Measurements from ENCODE around the gene NECTIN1. TPM values are rescaled to one million over a fixed set of nuclear protein-coding genes. Genes with fewer than 3 reads are reported as not detected.

Gene NECTIN1
- total and polyA plus RNA-seq, 4 donors, result 4.7 to 18.3 (median 7.3) TPM

DNA sequence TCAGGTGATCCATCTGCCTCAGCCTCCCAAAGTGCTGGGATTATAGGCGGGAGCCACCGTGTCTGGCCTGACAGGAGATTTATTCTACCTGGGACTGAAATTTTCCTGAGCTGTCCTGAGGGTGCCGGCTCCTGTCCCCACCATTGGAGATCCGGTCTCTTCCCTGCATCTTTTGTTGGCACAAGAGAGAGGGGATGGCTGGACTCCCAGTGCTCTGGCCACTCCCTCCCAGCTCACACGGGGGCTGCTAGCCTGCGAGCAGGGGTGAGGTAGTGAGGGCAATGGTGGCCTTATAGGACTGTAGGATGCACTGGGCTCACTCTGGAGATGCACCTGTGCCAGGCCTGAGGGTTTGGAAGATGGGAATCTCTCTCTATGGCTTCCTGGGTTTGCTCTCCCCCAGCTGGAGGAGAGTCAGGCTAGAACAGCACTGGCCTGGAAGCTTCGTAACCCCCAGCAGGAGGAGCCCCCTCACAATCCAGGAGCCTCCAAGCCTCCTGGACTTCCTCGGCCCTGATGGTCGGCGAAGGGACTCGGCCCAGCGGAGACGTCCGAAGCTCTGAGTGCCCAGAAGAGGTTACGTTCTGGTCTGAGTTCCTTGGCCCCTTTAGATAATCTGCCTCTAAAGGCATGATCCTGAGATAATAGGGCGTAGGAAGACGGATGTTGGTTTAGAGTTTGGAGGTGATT, 106.4 kb downstream of the NECTIN1 start:
- Histone ChIP-seq H3K4me3 (no peak overlapping the region), H3K36me3 (ENCODE audit: control insufficient read depth in 4 of 4, insufficient read depth in 4 of 4, low read length in 4 of 4) (no peaks in the 10 kb centered on the region), H3K9me3 (ENCODE audit: control insufficient read depth in 4 of 4, insufficient read depth in 3 of 4, low read length in 3 of 4) (no peaks in the 10 kb centered on the region), H3K9ac (ENCODE audit: insufficient read depth in 1 of 2, low read length in 2 of 2) (no peak overlapping the region), H3K27ac (ENCODE audit: low read depth in 1 of 2, low read length in 1 of 2) (no peak overlapping the region), H3K4me1 (ENCODE audit: control insufficient read depth in 5 of 5, insufficient read depth in 5 of 5, low read length in 5 of 5) (peaks cover 0 to 12% (median 0%) of the 10 kb centered on the region in 5 donors), H3K27me3 (ENCODE audit: control insufficient read depth in 3 of 3, insufficient read depth in 3 of 3, low read length in 2 of 3) (no peaks in the 10 kb centered on the region)
- TF ChIP-seq, protein P1, sequence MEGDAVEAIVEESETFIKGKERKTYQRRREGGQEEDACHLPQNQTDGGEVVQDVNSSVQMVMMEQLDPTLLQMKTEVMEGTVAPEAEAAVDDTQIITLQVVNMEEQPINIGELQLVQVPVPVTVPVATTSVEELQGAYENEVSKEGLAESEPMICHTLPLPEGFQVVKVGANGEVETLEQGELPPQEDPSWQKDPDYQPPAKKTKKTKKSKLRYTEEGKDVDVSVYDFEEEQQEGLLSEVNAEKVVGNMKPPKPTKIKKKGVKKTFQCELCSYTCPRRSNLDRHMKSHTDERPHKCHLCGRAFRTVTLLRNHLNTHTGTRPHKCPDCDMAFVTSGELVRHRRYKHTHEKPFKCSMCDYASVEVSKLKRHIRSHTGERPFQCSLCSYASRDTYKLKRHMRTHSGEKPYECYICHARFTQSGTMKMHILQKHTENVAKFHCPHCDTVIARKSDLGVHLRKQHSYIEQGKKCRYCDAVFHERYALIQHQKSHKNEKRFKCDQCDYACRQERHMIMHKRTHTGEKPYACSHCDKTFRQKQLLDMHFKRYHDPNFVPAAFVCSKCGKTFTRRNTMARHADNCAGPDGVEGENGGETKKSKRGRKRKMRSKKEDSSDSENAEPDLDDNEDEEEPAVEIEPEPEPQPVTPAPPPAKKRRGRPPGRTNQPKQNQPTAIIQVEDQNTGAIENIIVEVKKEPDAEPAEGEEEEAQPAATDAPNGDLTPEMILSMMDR (IDR thresholded peaks at IDR 0.05; ENCODE audit: control extremely low read depth, extremely low read depth), result no peak
- DNase-seq, result peak in 1 of 3 donors; percentile 27
- WGBS, 2 donors, result 84 to 92% methylated on average over 17 of the region's 17 CpGs
- no peak for ATAC-seq (ENCODE audit: insufficient read depth, low FRiP score)

DNA sequence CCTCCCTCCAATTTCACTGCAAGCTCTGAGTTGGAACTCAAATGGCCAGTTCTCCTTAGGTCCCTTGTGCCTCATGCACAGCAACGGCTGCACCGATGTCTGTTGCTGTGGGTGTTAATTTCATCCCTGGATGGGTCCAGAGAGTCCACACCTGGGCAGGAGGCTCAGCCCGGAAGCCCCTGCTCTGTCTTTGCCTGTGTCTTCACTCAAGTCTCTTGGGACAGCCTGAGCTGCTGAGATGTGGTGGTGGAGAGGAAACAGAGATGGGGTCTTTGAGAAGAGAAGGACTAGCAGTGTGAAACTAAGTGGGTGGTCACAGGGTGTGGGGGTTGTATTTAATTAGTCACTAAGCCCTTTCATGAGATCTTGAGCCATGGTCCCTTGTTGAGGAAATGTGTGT, 109.3 kb downstream of the NECTIN1 start:
- no peak overlapping the region for H3K9ac ChIP-seq (ENCODE audit: insufficient read depth in 1 of 2, low read length in 2 of 2)
- no peaks in the 10 kb centered on the region for H3K27me3 ChIP-seq (ENCODE audit: control insufficient read depth in 3 of 3, insufficient read depth in 3 of 3, low read length in 2 of 3)
- H3K27ac ChIP-seq (ENCODE audit: low read depth in 1 of 2, low read length in 1 of 2), result no peak overlapping the region
- WGBS, 2 donors, result 76 to 89% methylated on average over 3 of the region's 3 CpGs
- no peak for ATAC-seq (ENCODE audit: insufficient read depth, low FRiP score)
- DNase-seq, result no peak
- TF ChIP-seq, protein P1 (IDR thresholded peaks at IDR 0.05; ENCODE audit: control extremely low read depth, extremely low read depth), result no peak
- H3K9me3 ChIP-seq (ENCODE audit: control insufficient read depth in 4 of 4, insufficient read depth in 3 of 4, low read length in 3 of 4), result no peaks in the 10 kb centered on the region
- H3K4me1 ChIP-seq (ENCODE audit: control insufficient read depth in 5 of 5, insufficient read depth in 5 of 5, low read length in 5 of 5), result peaks cover 0 to 13% (median 0%) of the 10 kb centered on the region in 5 donors
- no peaks in the 10 kb centered on the region for H3K36me3 ChIP-seq (ENCODE audit: control insufficient read depth in 4 of 4, insufficient read depth in 4 of 4, low read length in 4 of 4)
- no peak overlapping the region for H3K4me3 ChIP-seq

DNA sequence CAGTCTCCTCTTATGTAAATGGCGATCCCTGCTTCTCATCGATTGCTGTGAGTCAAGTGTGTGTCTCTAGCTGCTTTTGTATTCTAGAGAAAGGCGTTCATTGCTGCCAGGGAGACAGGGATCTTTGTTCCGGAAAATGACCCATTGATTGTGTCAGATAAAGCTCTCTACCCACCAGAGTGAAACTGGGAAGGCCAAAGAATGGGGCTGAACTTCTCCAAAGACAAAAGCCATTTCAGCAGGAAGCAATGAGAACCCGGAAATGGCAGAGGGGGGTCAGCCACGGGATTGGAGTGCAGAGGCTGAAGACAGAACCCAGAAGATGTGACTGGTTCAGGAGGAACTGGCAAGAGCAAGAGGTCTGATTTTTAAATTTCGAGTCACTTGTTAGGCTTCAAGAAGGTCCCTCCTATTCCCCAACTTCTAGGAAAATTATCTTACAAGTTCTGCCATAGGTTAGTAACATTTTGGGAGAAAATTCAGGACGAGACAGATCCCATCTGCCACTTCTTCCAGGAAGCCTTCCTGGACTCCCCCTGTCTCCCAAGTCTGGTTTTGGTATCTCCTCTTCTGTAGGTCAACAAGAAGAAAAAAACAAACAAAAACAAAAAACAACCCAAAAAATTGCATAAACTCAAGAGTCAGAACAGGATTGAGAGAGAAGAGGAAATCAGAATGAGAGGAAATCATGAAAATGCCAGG, 110.6 kb downstream of the NECTIN1 start:
- H3K9me3 ChIP-seq (ENCODE audit: control insufficient read depth in 4 of 4, insufficient read depth in 3 of 4, low read length in 3 of 4), result no peaks in the 10 kb centered on the region
- H3K9ac ChIP-seq (ENCODE audit: insufficient read depth in 1 of 2, low read length in 2 of 2), result no peak overlapping the region
- no peak overlapping the region for H3K27ac ChIP-seq (ENCODE audit: low read depth in 1 of 2, low read length in 1 of 2)
- ATAC-seq (ENCODE audit: insufficient read depth, low FRiP score), result no peak
- no peak overlapping the region for H3K4me3 ChIP-seq
- H3K36me3 ChIP-seq (ENCODE audit: control insufficient read depth in 4 of 4, insufficient read depth in 4 of 4, low read length in 4 of 4), result no peaks in the 10 kb centered on the region
- 34 to 36% methylated on average over 8 of the region's 8 CpGs for WGBS, 2 donors
- peaks cover 0 to 10% (median 0%) of the 10 kb centered on the region in 5 donors for H3K4me1 ChIP-seq (ENCODE audit: control insufficient read depth in 5 of 5, insufficient read depth in 5 of 5, low read length in 5 of 5)
- peak in 2 of 3 donors; percentile 11 to 35 for DNase-seq
- no peaks in the 10 kb centered on the region for H3K27me3 ChIP-seq (ENCODE audit: control insufficient read depth in 3 of 3, insufficient read depth in 3 of 3, low read length in 2 of 3)
- TF ChIP-seq, protein P1 (IDR thresholded peaks at IDR 0.05; ENCODE audit: control extremely low read depth, extremely low read depth), result no peak

Data from lung (tissue), 12 donors.